Measurements from ENCODE around the gene CLEC20A.

Gene CLEC20A

GRCh38 chr1:178496410-178497135, at the start of gene CLEC20A:
Gene CLEC20A (minus strand): TSS chr1:178496964. CDS start chr1:178496939, 25 bp downstream.
- no peak for DNase-seq (ENCODE audit: low read depth, low spot score)

- DNase-seq (ENCODE audit: low read depth, low spot score) = no peak
Measured at GRCh38 chr1:178544531-178544930, 47.8 kb upstream of the CLEC20A start.

GRCh38 chr1:178543290-178543607, 46.5 kb upstream of the CLEC20A start:
- no peak for DNase-seq (ENCODE audit: low read depth, low spot score)

GRCh38 chr1:178542554-178543289, 46.0 kb upstream of the CLEC20A start:
- DNase-seq (ENCODE audit: low read depth, low spot score) = peak; percentile 62

- no peak for DNase-seq (ENCODE audit: low read depth, low spot score)
Measured at GRCh38 chr1:178541829-178542553, 45.2 kb upstream of the CLEC20A start.

GRCh38 chr1:178541379-178541778, 44.6 kb upstream of the CLEC20A start:
- DNase-seq (ENCODE audit: low read depth, low spot score) = no peak

GRCh38 chr1:178540646-178541045, 43.9 kb upstream of the CLEC20A start:
- DNase-seq (ENCODE audit: low read depth, low spot score) = no peak

GRCh38 chr1:178540204-178540603, 43.4 kb upstream of the CLEC20A start:
- DNase-seq (ENCODE audit: low read depth, low spot score) = no peak

- DNase-seq (ENCODE audit: low read depth, low spot score) = no peak
Measured at GRCh38 chr1:178539291-178539690, 42.5 kb upstream of the CLEC20A start.

- no peak for DNase-seq (ENCODE audit: low read depth, low spot score)
Measured at GRCh38 chr1:178538192-178538916, 41.6 kb upstream of the CLEC20A start.

GRCh38 chr1:178537382-178538090, 40.8 kb upstream of the CLEC20A start:
- DNase-seq (ENCODE audit: low read depth, low spot score) = no peak

GRCh38 chr1:178536844-178537371, 40.1 kb upstream of the CLEC20A start:
- no peak for DNase-seq (ENCODE audit: low read depth, low spot score)

- no peak for DNase-seq (ENCODE audit: low read depth, low spot score)
Measured at GRCh38 chr1:178536329-178536728, 39.6 kb upstream of the CLEC20A start.

GRCh38 chr1:178534137-178534868, 37.5 kb upstream of the CLEC20A start:
- DNase-seq (ENCODE audit: low read depth, low spot score) = no peak

GRCh38 chr1:178533121-178533946, 36.6 kb upstream of the CLEC20A start:
- DNase-seq (ENCODE audit: low read depth, low spot score) = no peak

GRCh38 chr1:178532392-178532791, 35.6 kb upstream of the CLEC20A start:
- DNase-seq (ENCODE audit: low read depth, low spot score) = peak; percentile 42

GRCh38 chr1:178531887-178532286, 35.1 kb upstream of the CLEC20A start:
- DNase-seq (ENCODE audit: low read depth, low spot score) = no peak

- no peak for DNase-seq (ENCODE audit: low read depth, low spot score)
Measured at GRCh38 chr1:178530502-178530901, 33.7 kb upstream of the CLEC20A start.

- DNase-seq (ENCODE audit: low read depth, low spot score) = no peak
Measured at GRCh38 chr1:178530037-178530402, 33.3 kb upstream of the CLEC20A start.
